CD4-positive, CD25-positive, alpha-beta regulatory T cell (primary cell): ENCODE results near the gene ELL2. TPM values are rescaled to one million over a fixed set of nuclear protein-coding genes. Genes with fewer than 3 reads are reported as not detected.
"Not testable (repeated sequence)": the region's sequence is repeated elsewhere in the genome, so short reads cannot be mapped to it uniquely, and the experiment has no call there.

ENCODE experiments used
- ATAC-seq, 2 donors: fragments of 150-1000 bp; cut with Tn5 transposase; one replicate each; pipeline ENCODE4 v1.10.0; 2021; ENCODE audit warnings: low read depth in 2 of 2, moderate number of reproducible peaks in 2 of 2, moderate library complexity in 1 of 2
- DNase-seq, 3 donors: peaks; one replicate each; pipeline versions ENCODE4 v3.0.0 to v3.0.0-alpha.2; 2012 to 2022; ENCODE audit warnings: mixed read lengths in 1 of 3
- H3K27ac ChIP-seq: one replicate; pipeline ENCODE4 v1.7.0; 2013; ENCODE audit warnings: mild to moderate bottlenecking, low read length; ENCODE audit not compliant: insufficient read depth, poor library complexity, severe bottlenecking
- H3K27me3 ChIP-seq: one replicate; pipeline ENCODE4 v1.7.0; 2013; ENCODE audit warnings: low read length; ENCODE audit not compliant: control insufficient read depth, insufficient read depth
- H3K36me3 ChIP-seq: one replicate; pipeline ENCODE4 v1.7.0; 2013; ENCODE audit warnings: mild to moderate bottlenecking, low read length, moderate library complexity; ENCODE audit not compliant: control insufficient read depth, insufficient read depth
- H3K4me1 ChIP-seq: 2 replicates; pipeline ENCODE4 v1.7.0; 2013; ENCODE audit warnings: mild to moderate bottlenecking, low read length; ENCODE audit not compliant: insufficient read depth, control insufficient read depth, poor library complexity, severe bottlenecking
- H3K4me3 ChIP-seq: one replicate; pipeline ENCODE4 v1.7.0; 2013; ENCODE audit warnings: low read depth, mild to moderate bottlenecking, low read length, moderate library complexity
- H3K9me3 ChIP-seq, 2 experiments: 1 replicate in 1 of 2; 2 replicates in 1 of 2; pipeline ENCODE4 v1.7.0; 2013; ENCODE audit warnings: low read length in 2 of 2, mild to moderate bottlenecking in 1 of 2, moderate library complexity in 1 of 2; ENCODE audit not compliant: control insufficient read depth in 2 of 2
- H3K27ac Mint-ChIP-seq, 3 donors: one replicate each; pipeline ENCODE4 v1.8.0; 2020 to 2022; ENCODE audit warnings: mild to moderate bottlenecking in 3 of 3, mixed read lengths in 3 of 3, moderate library complexity in 2 of 3
- H3K27me3 Mint-ChIP-seq: one replicate; pipeline ENCODE4 v1.8.0; 2022; ENCODE audit warnings: mild to moderate bottlenecking, mixed read lengths
- H3K36me3 Mint-ChIP-seq: one replicate; pipeline ENCODE4 v1.8.0; 2020; ENCODE audit warnings: mixed read lengths
- H3K4me1 Mint-ChIP-seq, 4 donors: one replicate each; pipeline ENCODE4 v1.8.0; 2020 to 2022; ENCODE audit warnings: mixed read lengths in 4 of 4, mild to moderate bottlenecking in 1 of 4
- H3K4me3 Mint-ChIP-seq, 4 donors: one replicate each; pipeline ENCODE4 v1.8.0; 2020 to 2022; ENCODE audit warnings: mild to moderate bottlenecking in 4 of 4, mixed read lengths in 4 of 4, moderate library complexity in 3 of 4
- H3K9me3 Mint-ChIP-seq, 7 donors: one replicate each; pipeline ENCODE4 v1.8.0; 2020 to 2022; ENCODE audit warnings: mixed read lengths in 7 of 7, mild to moderate bottlenecking in 3 of 7, moderate library complexity in 2 of 7
- polyA plus RNA-seq, 4 donors: library from polyadenylated mRNA; unstranded; fragments of 300-500 nt; fragmentation: Illumina TruSeq; gene quantifications; one replicate each; pipeline ENCODE4 v1.2.3, GENCODE V29; 2021
- total RNA-seq: library from RNA; stranded (reverse); gene quantifications from one replicate; pipeline ENCODE4 v1.2.3, GENCODE V29; 2022

The ELL2 gene
- total and polyA plus RNA-seq, 5 donors from 2014 or later = 2.6 to 94.6 (median 3.7) TPM

GRCh38 chr5:95857185-95857945 is 104.3 kb downstream of the ELL2 start:
- no peaks in the 10 kb centered on the region for H3K36me3 Mint-ChIP-seq
- H3K9me3 ChIP-seq = no peaks in the 10 kb centered on the region
- no peak overlapping the region for H3K4me3 Mint-ChIP-seq
- H3K27me3 ChIP-seq = peaks cover 3% of the 10 kb centered on the region
- H3K36me3 ChIP-seq = no peaks in the 10 kb centered on the region
- no peaks in the 10 kb centered on the region for H3K9me3 Mint-ChIP-seq
- no peaks in the 10 kb centered on the region for H3K4me1 ChIP-seq
- H3K27ac Mint-ChIP-seq = peak overlapping the region in 2 of 3 donors; percentile 49 to 55
- H3K27me3 Mint-ChIP-seq = peaks cover 10% of the 10 kb centered on the region
- no peak overlapping the region for H3K27ac ChIP-seq
- ATAC-seq (no peak), DNase-seq (no peak)
- no peak overlapping the region for H3K4me3 ChIP-seq
- H3K4me1 Mint-ChIP-seq = peaks cover 0 to 24% (median 11%) of the 10 kb centered on the region in 4 donors

GRCh38 chr5:95856501-95856981 is 105.1 kb downstream of the ELL2 start:
- no peaks in the 10 kb centered on the region for H3K9me3 ChIP-seq

GRCh38 chr5:95853490-95853889 is 108.2 kb downstream of the ELL2 start:
- Mint-ChIP-seq H3K4me1 (peaks cover 0 to 2% (median under 1%) of the 10 kb centered on the region in 4 donors), H3K36me3 (no peaks in the 10 kb centered on the region), H3K27me3 (no peaks in the 10 kb centered on the region), H3K9me3 (no peaks in the 10 kb centered on the region), H3K27ac (no peak overlapping the region), H3K4me3 (no peak overlapping the region)
- Histone ChIP-seq H3K36me3 (no peaks in the 10 kb centered on the region), H3K27me3 (no peaks in the 10 kb centered on the region), H3K4me3 (no peak overlapping the region), H3K4me1 (no peaks in the 10 kb centered on the region), H3K27ac (no peak overlapping the region), H3K9me3 (no peaks in the 10 kb centered on the region)
- DNase-seq (no peak), ATAC-seq (no peak)

More at GRCh38 chr5:95856501-95856981, 105.1 kb downstream of the ELL2 start:
- no peak overlapping the region for H3K4me3 ChIP-seq
- H3K27ac ChIP-seq = no peak overlapping the region
- Mint-ChIP-seq H3K4me3 (no peak overlapping the region), H3K9me3 (no peaks in the 10 kb centered on the region), H3K27me3 (peaks cover 6% of the 10 kb centered on the region), H3K4me1 (peaks cover 0 to 19% (median 6%) of the 10 kb centered on the region in 4 donors), H3K36me3 (no peaks in the 10 kb centered on the region), H3K27ac (no peak overlapping the region)
- ATAC-seq (no peak), DNase-seq (no peak)
- peaks cover 3% of the 10 kb centered on the region for H3K27me3 ChIP-seq
- no peaks in the 10 kb centered on the region for H3K36me3 ChIP-seq
- H3K4me1 ChIP-seq = no peaks in the 10 kb centered on the region

- no peaks in the 10 kb centered on the region for H3K4me1 Mint-ChIP-seq
- H3K4me3 Mint-ChIP-seq = no peak overlapping the region
- ATAC-seq = no peak
Observed at GRCh38 chr5:95852567-95852966, 109.1 kb downstream of the ELL2 start.

GRCh38 chr5:95851141-95851540 is 110.5 kb downstream of the ELL2 start:
- not testable (repeated sequence) for H3K4me1 Mint-ChIP-seq, H3K9me3 ChIP-seq, H3K27ac ChIP-seq, H3K36me3 ChIP-seq, H3K27me3 Mint-ChIP-seq, H3K4me1 ChIP-seq, H3K27ac Mint-ChIP-seq, H3K36me3 Mint-ChIP-seq, H3K27me3 ChIP-seq, DNase-seq, H3K4me3 Mint-ChIP-seq, ATAC-seq, H3K4me3 ChIP-seq, H3K9me3 Mint-ChIP-seq

More at GRCh38 chr5:95852567-95852966, 109.1 kb downstream of the ELL2 start:
- no peaks in the 10 kb centered on the region for H3K36me3 ChIP-seq
- no peaks in the 10 kb centered on the region for H3K4me1 ChIP-seq
- peaks cover 4% of the 10 kb centered on the region for H3K27me3 ChIP-seq
- H3K36me3 Mint-ChIP-seq = no peaks in the 10 kb centered on the region
- no peak for DNase-seq
- no peak overlapping the region for H3K4me3 ChIP-seq
- no peaks in the 10 kb centered on the region for H3K9me3 ChIP-seq
- H3K27ac ChIP-seq = no peak overlapping the region
- H3K27ac Mint-ChIP-seq = no peak overlapping the region
- no peaks in the 10 kb centered on the region for H3K9me3 Mint-ChIP-seq
- peaks cover 4% of the 10 kb centered on the region for H3K27me3 Mint-ChIP-seq

- DNase-seq (no peak), ATAC-seq (no peak)
- no peaks in the 10 kb centered on the region for H3K4me1 ChIP-seq
- no peaks in the 10 kb centered on the region for H3K9me3 Mint-ChIP-seq
- H3K36me3 ChIP-seq = no peaks in the 10 kb centered on the region
- H3K27me3 ChIP-seq = peaks cover 4% of the 10 kb centered on the region
- no peak overlapping the region for H3K27ac Mint-ChIP-seq
- H3K36me3 Mint-ChIP-seq = no peaks in the 10 kb centered on the region
- peaks cover 5% of the 10 kb centered on the region for H3K27me3 Mint-ChIP-seq
- peaks cover 0 to 4% (median under 1%) of the 10 kb centered on the region in 4 donors for H3K4me1 Mint-ChIP-seq
- no peak overlapping the region for H3K4me3 ChIP-seq
- no peaks in the 10 kb centered on the region for H3K9me3 ChIP-seq
- no peak overlapping the region for H3K4me3 Mint-ChIP-seq
- no peak overlapping the region for H3K27ac ChIP-seq
Observed at GRCh38 chr5:95850391-95850894, 111.2 kb downstream of the ELL2 start.

GRCh38 chr5:95848701-95849100 is 113.0 kb downstream of the ELL2 start:
- H3K27me3 Mint-ChIP-seq = peaks cover 10% of the 10 kb centered on the region
- Histone ChIP-seq H3K4me1 (no peaks in the 10 kb centered on the region), H3K27me3 (peaks cover 4% of the 10 kb centered on the region), H3K9me3 (no peaks in the 10 kb centered on the region), H3K36me3 (no peaks in the 10 kb centered on the region), H3K27ac (no peak overlapping the region), H3K4me3 (no peak overlapping the region)
- H3K4me1 Mint-ChIP-seq = peaks cover 0 to 10% (median under 1%) of the 10 kb centered on the region in 4 donors
- ATAC-seq (no peak), DNase-seq (no peak)
- no peaks in the 10 kb centered on the region for H3K36me3 Mint-ChIP-seq
- no peak overlapping the region for H3K27ac Mint-ChIP-seq
- no peaks in the 10 kb centered on the region for H3K9me3 Mint-ChIP-seq
- no peak overlapping the region for H3K4me3 Mint-ChIP-seq

- H3K27me3 Mint-ChIP-seq = peaks cover 14% of the 10 kb centered on the region
- no peak overlapping the region for H3K27ac Mint-ChIP-seq
- Histone ChIP-seq H3K4me1 (peaks cover 13% of the 10 kb centered on the region), H3K4me3 (no peak overlapping the region), H3K27me3 (peaks cover 4% of the 10 kb centered on the region), H3K9me3 (no peaks in the 10 kb centered on the region), H3K36me3 (no peaks in the 10 kb centered on the region), H3K27ac (no peak overlapping the region)
- ATAC-seq = no peak
- H3K4me3 Mint-ChIP-seq = no peak overlapping the region
- no peak for DNase-seq
- peaks cover 9 to 19% (median 12%) of the 10 kb centered on the region in 4 donors for H3K4me1 Mint-ChIP-seq
- no peaks in the 10 kb centered on the region for H3K36me3 Mint-ChIP-seq
- no peaks in the 10 kb centered on the region for H3K9me3 Mint-ChIP-seq
Observed at GRCh38 chr5:95847261-95847592, 114.4 kb downstream of the ELL2 start.
